Tibial artery (tissue), 4 donors: ENCODE measurements around the gene ZNF557.
"Not testable (repeated sequence)": the region's sequence is repeated elsewhere in the genome, so short reads cannot be mapped to it uniquely, and the experiment has no call there.

ENCODE experiments used
- DNase-seq, 2 donors: peaks; one replicate each; pipeline ENCODE4 v3.0.0-alpha.2; 2019
- H3K27ac ChIP-seq, 2 donors: fragments of 200-600 bp; sonication (generic) in 1 of 2; 1 replicate in 1 of 2; 2 replicates in 1 of 2; pipeline ENCODE4 v1.5.1; 2018 to 2019; ENCODE audit warnings: mild to moderate bottlenecking in 1 of 2
- H3K27me3 ChIP-seq, 2 donors: fragments of 200-600 bp; sonication (generic) in 1 of 2; one replicate each; pipeline versions ENCODE4 v1.5.1 to v1.6.0; 2016 to 2019
- H3K36me3 ChIP-seq, 3 donors: fragments of 200-600 bp; sonication (generic) in 2 of 3; one replicate each; pipeline ENCODE4 v1.5.1; 2016 to 2019; ENCODE audit warnings: mild to moderate bottlenecking in 2 of 3
- H3K4me1 ChIP-seq, 4 donors: fragments of 200-600 bp; sonication (generic) in 2 of 4; 1 replicate in 3 of 4; 2 replicates in 1 of 4; pipeline ENCODE4 v1.5.1; 2016 to 2019
- H3K4me3 ChIP-seq, 2 donors: fragments of 200-600 bp; sonication (generic) in 1 of 2; 1 replicate in 1 of 2; 2 replicates in 1 of 2; pipeline ENCODE4 v1.5.1; 2018 to 2019; ENCODE audit warnings: mild to moderate bottlenecking in 2 of 2
- H3K9me3 ChIP-seq, 3 donors: fragments of 200-600 bp; sonication (generic) in 1 of 3; one replicate each; pipeline ENCODE4 v1.5.1; 2016 to 2019
- CTCF ChIP-seq, 2 experiments: fragments of 200-600 bp in 1 of 2; fragments of 450-650 bp in 1 of 2; IDR thresholded peaks; one replicate each; pipeline ENCODE4 v1.5.1; 2017 to 2019; ENCODE audit warnings: antibody characterized with exemption in 2 of 2, mild to moderate bottlenecking in 1 of 2, moderate library complexity in 1 of 2
- intact Hi-C: fragments of 100-400 bp; cut with DNase I; formaldehyde crosslinking; loops from one replicate; pipeline ENCODE4 v1.15.0; 2023; ENCODE audit warnings: low total_unique reads

The ZNF557 gene

GRCh38 chr19:7059977-7060376 is 9.5 kb upstream of the ZNF557 start:
- H3K4me3 ChIP-seq, H3K27ac ChIP-seq, H3K9me3 ChIP-seq, intact Hi-C loops, H3K36me3 ChIP-seq, H3K4me1 ChIP-seq, H3K27me3 ChIP-seq, DNase-seq: not testable (repeated sequence)

GRCh38 chr19:7063339-7063738 is 6.2 kb upstream of the ZNF557 start:
- intact Hi-C loops = no loop called here
- no peaks in the 10 kb centered on the region for H3K9me3 ChIP-seq
- no peaks in the 10 kb centered on the region for H3K36me3 ChIP-seq
- H3K27me3 ChIP-seq = no peaks in the 10 kb centered on the region
- no peak overlapping the region for H3K27ac ChIP-seq
- TF ChIP-seq CTCF (IDR thresholded peaks at IDR 0.05) = no peak
- no peaks in the 10 kb centered on the region for H3K4me1 ChIP-seq
- H3K4me3 ChIP-seq = no peak overlapping the region
- no peak for DNase-seq

- Histone ChIP-seq H3K4me1 (no peaks in the 10 kb centered on the region), H3K36me3 (no peaks in the 10 kb centered on the region), H3K27me3 (no peaks in the 10 kb centered on the region), H3K4me3 (no peak overlapping the region), H3K9me3 (no peaks in the 10 kb centered on the region), H3K27ac (no peak overlapping the region)
- TF ChIP-seq CTCF (IDR thresholded peaks at IDR 0.05) = no peak
- intact Hi-C loops = no loop called here
- no peak for DNase-seq
Observed at GRCh38 chr19:7063764-7064418, 5.6 kb upstream of the ZNF557 start.

GRCh38 chr19:7067122-7067521 is 2.4 kb upstream of the ZNF557 start:
- TF ChIP-seq CTCF (IDR thresholded peaks at IDR 0.05) = peak in 1 of 2 experiments; percentile 10
- H3K9me3 ChIP-seq, H3K27ac ChIP-seq, intact Hi-C loops, H3K27me3 ChIP-seq, DNase-seq, H3K4me3 ChIP-seq: not testable (repeated sequence)
- peaks cover 10 to 14% (median 13%) of the 10 kb centered on the region in 3 donors for H3K36me3 ChIP-seq
- peaks cover 0 to 11% (median 5%) of the 10 kb centered on the region in 4 donors for H3K4me1 ChIP-seq

- Histone ChIP-seq H3K27ac (no peak overlapping the region), H3K9me3 (no peaks in the 10 kb centered on the region), H3K36me3 (peaks cover 16 to 20% (median 19%) of the 10 kb centered on the region in 3 donors), H3K4me3 (no peak overlapping the region), H3K4me1 (peaks cover 0 to 11% (median 5%) of the 10 kb centered on the region in 4 donors), H3K27me3 (no peaks in the 10 kb centered on the region)
- TF ChIP-seq CTCF (IDR thresholded peaks at IDR 0.05) = no peak
- intact Hi-C loops = no loop called here
- no peak for DNase-seq
Observed at GRCh38 chr19:7067716-7068115, 1.8 kb upstream of the ZNF557 start.

- Histone ChIP-seq H3K4me1 (peaks cover 0 to 11% (median 5%) of the 10 kb centered on the region in 4 donors), H3K9me3 (no peaks in the 10 kb centered on the region), H3K4me3 (peak overlapping the region; percentile 90 to 91), H3K27ac (peak overlapping the region in 1 of 2 donors; percentile 77), H3K27me3 (no peaks in the 10 kb centered on the region), H3K36me3 (peaks cover 25 to 29% (median 28%) of the 10 kb centered on the region in 3 donors)
- TF ChIP-seq CTCF (IDR thresholded peaks at IDR 0.05) = no peak
- intact Hi-C loops = no loop called here
- no peak for DNase-seq
Observed at GRCh38 chr19:7068599-7068998, 904 bp upstream of the ZNF557 start.
